K562 (cell line): Measurements from ENCODE around the gene AMFR. TPM values are rescaled to one million over a fixed set of nuclear protein-coding genes. Genes with fewer than 3 reads are reported as not detected.

Experiments
- ARHGAP35 ChIP-seq: fragments of 450-650 bp; IDR thresholded peaks from 2 replicates; pipeline ENCODE4 v1.6.1; 2018; ENCODE audit not compliant: partially characterized antibody
- HMG20A ChIP-seq: fragments of 450-650 bp; formaldehyde crosslinking; conservative IDR thresholded peaks from 2 replicates; pipeline ENCODE4 v1.4.0; 2020; ENCODE audit warnings: mild to moderate bottlenecking, mixed read lengths
- MAFK ChIP-seq: IDR thresholded peaks from 2 replicates; pipeline ENCODE4 v1.6.1; 2011; ENCODE audit warnings: low read length, improper control_type of control experiment
- NKRF ChIP-seq: fragments of 450-650 bp; IDR thresholded peaks from 2 replicates; pipeline ENCODE4 v1.6.1; 2016; ENCODE audit warnings: borderline replicate concordance
- PHB ChIP-seq: fragments of 250-450 bp; sonication (Bioruptor Pico); IDR thresholded peaks from 2 replicates; pipeline ENCODE4 v1.5.0; 2021
- PKNOX1 ChIP-seq: fragments of 450-650 bp; IDR thresholded peaks from 2 replicates; pipeline ENCODE4 v1.6.1; 2016
- RREB1 ChIP-seq: fragments of 250-450 bp; sonication (Bioruptor Pico); IDR thresholded peaks from 2 replicates; pipeline ENCODE4 v1.4.0; 2020
- SREBF1 ChIP-seq: fragments of 150-350 bp; IDR thresholded peaks from 2 replicates; pipeline ENCODE4 v1.6.1; 2014; ENCODE audit warnings: antibody characterized with exemption, low read depth, low read length, borderline replicate concordance
- SRSF7 ChIP-seq: fragments of 200-400 bp; formaldehyde crosslinking; optimal IDR thresholded peaks from 2 replicates; pipeline ENCODE3; 2017; ENCODE audit warnings: mild to moderate bottlenecking, low read depth, low read length
- TCF3 ChIP-seq: sonication (generic); formaldehyde crosslinking; IDR thresholded peaks from 2 replicates; pipeline ENCODE4 v1.4.0; 2020; ENCODE audit warnings: mild to moderate bottlenecking, missing genetic modification reagents
- THRB ChIP-seq: fragments of 450-650 bp; formaldehyde crosslinking; conservative IDR thresholded peaks from 2 replicates; pipeline ENCODE4 v1.4.0; 2022; ENCODE audit warnings: mild to moderate bottlenecking, missing genetic modification characterization
- ZBTB5 ChIP-seq: fragments of 450-650 bp; IDR thresholded peaks from 2 replicates; pipeline ENCODE4 v1.6.1; 2017; ENCODE audit warnings: antibody characterized with exemption
- ZNF347 ChIP-seq: fragments of 450-650 bp; formaldehyde crosslinking; IDR thresholded peaks from 2 replicates; pipeline ENCODE4 v1.4.0; 2020; ENCODE audit warnings: low read depth, mild to moderate bottlenecking, moderate library complexity
- ZNF780A ChIP-seq: fragments of 250-450 bp; sonication (Bioruptor Pico); IDR thresholded peaks from 2 replicates; pipeline ENCODE4 v1.5.0; 2021; ENCODE audit warnings: mild to moderate bottlenecking
- polyA plus RNA-seq, 8 experiments: library from polyadenylated mRNA; depleted of rRNA in 4 of 8; stranded (reverse) in 5 of 8; unstranded in 3 of 8; fragments of >200 nt; fragmentation: Nextera tagmentation in 2 of 8; fragmentation: Illumina TruSeq in 1 of 8; extraction: Ambion mirVana in 2 of 8; extraction: Trizol in 1 of 8; gene quantifications; 2 replicates each; pipeline versions ENCODE4 v1.2.1 to v1.2.3, GENCODE V29; 2011 to 2014; ENCODE audit warnings: inconsistent platforms in 1 of 8, missing spikeins in 1 of 8
- total RNA-seq, 7 experiments: library from RNA; depleted of rRNA in 6 of 7; stranded (reverse); fragments of >200 nt in 6 of 7; fragmentation: Illumina TruSeq in 2 of 7; extraction: Trizol in 2 of 7; gene quantifications; 2 replicates each; pipeline versions ENCODE4 v1.2.1 to v1.2.3, GENCODE V29; 2011 to 2021; ENCODE audit warnings: low replicate concordance in 1 of 7

Gene AMFR
- total and polyA plus RNA-seq, 9 of the 15 experiments (the other 6 are each of a cell fraction or from before 2014, with no cell fraction given), result 15.6 to 113 (median 58.4) TPM

- TF ChIP-seq THRB (CRISPR knock-in tag) (peak; percentile 77; the same call in 1 of the 2 replicates), MAFK (no peak), ZNF780A (no peak), ARHGAP35 (no peak), PHB (CRISPR knock-in tag) (peak; percentile 51; the same call in 1 of the 2 replicates), NKRF (peak; percentile 98), HMG20A (CRISPR knock-in tag) (no peak), SRSF7 (no peak), SREBF1 (no peak), TCF3 (no peak), ZBTB5 (no peak), PKNOX1 (peak; percentile 88), RREB1 (CRISPR knock-in tag) (peak; percentile 13; the same call in 1 of the 2 replicates), ZNF347 (no peak)
Observed at GRCh38 chr16:56450986-56451752, 25.8 kb upstream of the AMFR start, which contains the start of the genes NUDT21 and OGFOD1 (continued).
